HG03460 (cell line): ENCODE data around the gene PPARG.
"Not testable (repeated sequence)": the region's sequence is repeated elsewhere in the genome, so short reads cannot be mapped to it uniquely, and the experiment has no call there.

Experiments
- ATAC-seq: cut with Tn5 transposase; IDR thresholded peaks from one replicate; pipeline ENCODE4 v1.9.1; 2021; ENCODE audit not compliant: unreplicated experiment

The PPARG gene

GRCh38 chr3:12437861-12438260 is 149.0 kb downstream of the PPARG start:
- ATAC-seq = no peak

GRCh38 chr3:12438318-12438717 is 149.4 kb downstream of the PPARG start:
- ATAC-seq = no peak

- ATAC-seq = no peak
These were observed 150.5 kb downstream of the PPARG start for GRCh38 chr3:12439161-12439940.

GRCh38 chr3:12440927-12441714 is 152.3 kb downstream of the PPARG start:
- no peak for ATAC-seq

- ATAC-seq = no peak
These were observed 154.0 kb downstream of the PPARG start for GRCh38 chr3:12442654-12443501.

GRCh38 chr3:12443781-12444522 is 155.1 kb downstream of the PPARG start:
- ATAC-seq = no peak

GRCh38 chr3:12444582-12445471 is 156.0 kb downstream of the PPARG start:
- no peak for ATAC-seq

GRCh38 chr3:12445523-12446240 is 156.8 kb downstream of the PPARG start:
- ATAC-seq = no peak

GRCh38 chr3:12446298-12446697 is 157.4 kb downstream of the PPARG start:
- no peak for ATAC-seq

- ATAC-seq = no peak
These were observed 158.2 kb downstream of the PPARG start for GRCh38 chr3:12447075-12447474.

GRCh38 chr3:12448404-12449202 is 159.7 kb downstream of the PPARG start:
- ATAC-seq = not testable (repeated sequence)

- no peak for ATAC-seq
These were observed 161.2 kb downstream of the PPARG start for GRCh38 chr3:12449889-12450682.

GRCh38 chr3:12451481-12451880 is 162.6 kb downstream of the PPARG start:
- no peak for ATAC-seq

- no peak for ATAC-seq
These were observed 163.1 kb downstream of the PPARG start for GRCh38 chr3:12451960-12452359.

- no peak for ATAC-seq
These were observed 163.8 kb downstream of the PPARG start for GRCh38 chr3:12452361-12453330.
